CD4-positive, alpha-beta memory T cell (primary cell): Measurements from ENCODE around the gene SP140. TPM values are rescaled to one million over a fixed set of nuclear protein-coding genes. Genes with fewer than 3 reads are reported as not detected.
A peak's percentile ranks its signal among the peaks of the same experiment; 100 is the strongest.
"Not testable (repeated sequence)": the region's sequence is repeated elsewhere in the genome, so short reads cannot be mapped to it uniquely, and the experiment has no call there.

Source experiments
- CTCF ChIA-PET: fragments of 350-600 bp; sonication (Branson Sonifier 250); formaldehyde crosslinking; loops from one replicate; lab custom pipeline; 2021; ENCODE audit warnings: inconsistent platforms; ENCODE audit not compliant: partially characterized antibody; lab: Charles Lee
- POLR2A ChIA-PET: fragments of 350-600 bp; sonication (Branson Sonifier 250); formaldehyde crosslinking; loops from one replicate; lab custom pipeline; 2021; ENCODE audit not compliant: partially characterized antibody; lab: Charles Lee
- DNase-seq, 5 donors: peaks; one replicate each; pipeline versions ENCODE4 v3.0.0 to v3.0.0-alpha.2; 2020 to 2022; ENCODE audit warnings: mixed read lengths in 1 of 5
- H3K27ac ChIP-seq: one replicate; pipeline ENCODE4 v1.7.0; 2013; ENCODE audit warnings: low read depth, low read length
- H3K27me3 ChIP-seq: 2 replicates; pipeline ENCODE4 v1.7.0; 2013; ENCODE audit warnings: mild to moderate bottlenecking, low read length, moderate library complexity; ENCODE audit not compliant: insufficient read depth
- H3K36me3 ChIP-seq: 2 replicates; pipeline ENCODE4 v1.7.0; 2013; ENCODE audit warnings: mild to moderate bottlenecking, low read length, moderate library complexity; ENCODE audit not compliant: insufficient read depth
- H3K4me1 ChIP-seq: 2 replicates; pipeline ENCODE4 v1.7.0; 2013; ENCODE audit warnings: mild to moderate bottlenecking, low read length, moderate library complexity; ENCODE audit not compliant: insufficient read depth
- H3K4me3 ChIP-seq, 2 donors: one replicate each; pipeline ENCODE4 v1.7.0; 2013; ENCODE audit warnings: low read length in 2 of 2, mild to moderate bottlenecking in 1 of 2
- H3K9me3 ChIP-seq, 2 donors: one replicate each; pipeline ENCODE4 v1.7.0; 2013; ENCODE audit warnings: low read length in 2 of 2, control low read depth in 1 of 2; ENCODE audit not compliant: control insufficient read depth in 1 of 2
- H3K27ac Mint-ChIP-seq, 7 donors: one replicate each; pipeline ENCODE4 v1.8.0; 2020 to 2021; ENCODE audit warnings: mixed read lengths in 7 of 7, mild to moderate bottlenecking in 6 of 7, inconsistent platforms in 3 of 7, moderate library complexity in 3 of 7
- H3K27me3 Mint-ChIP-seq, 2 donors: one replicate each; pipeline ENCODE4 v1.8.0; 2020 to 2021; ENCODE audit warnings: mixed read lengths in 2 of 2
- H3K36me3 Mint-ChIP-seq, 2 donors: one replicate each; pipeline ENCODE4 v1.8.0; 2020 to 2021; ENCODE audit warnings: mixed read lengths in 2 of 2, inconsistent platforms in 1 of 2, mild to moderate bottlenecking in 1 of 2
- H3K4me1 Mint-ChIP-seq, 4 donors: one replicate each; pipeline ENCODE4 v1.8.0; 2020 to 2021; ENCODE audit warnings: mixed read lengths in 4 of 4, mild to moderate bottlenecking in 1 of 4
- H3K4me3 Mint-ChIP-seq, 8 donors: one replicate each; pipeline ENCODE4 v1.8.0; 2020 to 2021; ENCODE audit warnings: mixed read lengths in 8 of 8, mild to moderate bottlenecking in 7 of 8, moderate library complexity in 6 of 8, inconsistent platforms in 3 of 8
- H3K9me3 Mint-ChIP-seq, 8 donors: one replicate each; pipeline ENCODE4 v1.8.0; 2020 to 2021; ENCODE audit warnings: mixed read lengths in 8 of 8, mild to moderate bottlenecking in 5 of 8, inconsistent platforms in 3 of 8, moderate library complexity in 1 of 8
- intact Hi-C: fragments of 100-400 bp; cut with micrococcal nuclease; formaldehyde crosslinking; loops from one replicate; pipeline ENCODE4 v1.15.1; 2023
- polyA plus RNA-seq, 2 donors: library from polyadenylated mRNA; unstranded; fragments of 300-500 nt; fragmentation: Illumina TruSeq; gene quantifications; one replicate each; pipeline ENCODE4 v1.2.3, GENCODE V29; 2021
- total RNA-seq, 2 experiments: library from RNA; stranded (reverse); gene quantifications; one replicate each; pipeline ENCODE4 v1.2.3, GENCODE V29; 2021

SP140 gene
- total and polyA plus RNA-seq, 4 experiments from 2014 or later, result 18.0 to 79.3 (median 52.5) TPM

DNA sequence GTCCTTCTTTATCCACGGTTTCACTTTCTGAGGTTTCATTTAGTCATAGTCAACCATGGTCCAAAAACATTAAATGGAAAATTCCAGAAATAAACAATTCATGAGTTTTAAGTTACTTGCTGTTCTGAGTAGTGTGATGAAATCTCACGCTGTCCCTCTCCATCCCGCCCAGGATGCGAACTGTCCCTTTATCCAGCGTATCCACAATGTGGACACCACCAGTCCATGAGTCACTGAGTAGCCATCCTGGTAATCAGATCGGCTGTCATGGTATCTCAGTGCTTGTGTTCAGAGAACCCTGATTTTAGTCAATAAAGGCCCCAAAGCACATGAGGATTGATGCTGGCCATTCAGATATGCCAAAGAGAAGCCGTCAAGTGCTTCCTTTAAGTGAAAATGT lies 105.2 kb downstream of the SP140 start:
- Histone ChIP-seq H3K36me3 (no peaks in the 10 kb centered on the region), H3K4me3 (peak overlapping the region in 1 of 2 donors; percentile 0), H3K27me3 (no peaks in the 10 kb centered on the region), H3K27ac (no peak overlapping the region), H3K4me1 (peaks cover 90% of the 10 kb centered on the region), H3K9me3 (no peaks in the 10 kb centered on the region)
- intact Hi-C loops, result no loop called here
- no peak for DNase-seq
- Mint-ChIP-seq H3K27me3 (no peaks in the 10 kb centered on the region), H3K27ac (peak overlapping the region; percentile 58 to 94 (median 66)), H3K4me3 (peak overlapping the region; percentile 66 to 96 (median 84)), H3K4me1 (peaks cover 67 to 97% (median 82%) of the 10 kb centered on the region in 4 donors), H3K36me3 (peaks cover 54 to 63% of the 10 kb centered on the region in 2 donors), H3K9me3 (peaks cover 0 to 2% (median 0%) of the 10 kb centered on the region in 8 donors)
- CTCF ChIA-PET, result no interaction called here
- POLR2A ChIA-PET, result no interaction called here

DNA sequence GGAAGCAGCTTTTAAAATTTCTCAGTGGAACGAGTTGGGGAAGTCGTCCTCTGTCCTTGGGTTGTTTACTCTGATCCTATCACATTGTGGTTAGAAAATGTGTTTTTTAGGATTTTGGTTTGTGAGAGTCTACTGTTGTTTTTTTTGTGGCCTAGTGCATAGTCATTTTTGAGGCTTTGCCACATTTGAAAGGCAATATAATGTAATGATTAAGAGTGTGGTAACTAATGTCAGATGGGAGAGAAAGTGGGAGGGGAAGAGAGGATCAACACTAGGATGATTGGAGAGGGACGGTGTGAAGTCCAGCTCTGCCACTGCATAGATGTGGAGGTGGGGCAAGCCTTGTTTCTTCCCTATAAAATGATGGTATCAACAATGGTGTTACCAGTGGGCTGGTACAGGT lies 109.9 kb downstream of the SP140 start:
- peak overlapping the region; percentile 27 for H3K27ac ChIP-seq
- peaks cover 0 to 2% (median 0%) of the 10 kb centered on the region in 8 donors for H3K9me3 Mint-ChIP-seq
- CTCF ChIA-PET, result interaction anchor here (1.5 kb wide), 1 partner anchor 13 kb away, joined by 5 read pairs; no protein-coding TSS in a partner anchor
- POLR2A ChIA-PET, result interaction anchor here (0.8 to 2.7 kb wide), 5 partner anchors 8 to 116 kb away, joined by 3 to 19 read pairs (median 5); partner anchors contain the start of genes SP110 and SP140L
- peaks cover 47 to 51% of the 10 kb centered on the region in 2 donors for H3K36me3 Mint-ChIP-seq
- H3K36me3 ChIP-seq, result no peaks in the 10 kb centered on the region
- H3K27me3 ChIP-seq, result no peaks in the 10 kb centered on the region
- H3K4me1 ChIP-seq, result peaks cover 62% of the 10 kb centered on the region
- intact Hi-C loops, result no loop called here
- H3K27me3 Mint-ChIP-seq, result no peaks in the 10 kb centered on the region
- H3K27ac Mint-ChIP-seq, result peak overlapping the region; percentile 76 to 94 (median 87)
- no peak for DNase-seq
- H3K4me1 Mint-ChIP-seq, result peaks cover 53 to 68% (median 62%) of the 10 kb centered on the region in 4 donors
- peak overlapping the region; percentile 66 to 87 (median 76) for H3K4me3 Mint-ChIP-seq
- H3K9me3 ChIP-seq, result no peaks in the 10 kb centered on the region
- H3K4me3 ChIP-seq, result no peak overlapping the region

DNA sequence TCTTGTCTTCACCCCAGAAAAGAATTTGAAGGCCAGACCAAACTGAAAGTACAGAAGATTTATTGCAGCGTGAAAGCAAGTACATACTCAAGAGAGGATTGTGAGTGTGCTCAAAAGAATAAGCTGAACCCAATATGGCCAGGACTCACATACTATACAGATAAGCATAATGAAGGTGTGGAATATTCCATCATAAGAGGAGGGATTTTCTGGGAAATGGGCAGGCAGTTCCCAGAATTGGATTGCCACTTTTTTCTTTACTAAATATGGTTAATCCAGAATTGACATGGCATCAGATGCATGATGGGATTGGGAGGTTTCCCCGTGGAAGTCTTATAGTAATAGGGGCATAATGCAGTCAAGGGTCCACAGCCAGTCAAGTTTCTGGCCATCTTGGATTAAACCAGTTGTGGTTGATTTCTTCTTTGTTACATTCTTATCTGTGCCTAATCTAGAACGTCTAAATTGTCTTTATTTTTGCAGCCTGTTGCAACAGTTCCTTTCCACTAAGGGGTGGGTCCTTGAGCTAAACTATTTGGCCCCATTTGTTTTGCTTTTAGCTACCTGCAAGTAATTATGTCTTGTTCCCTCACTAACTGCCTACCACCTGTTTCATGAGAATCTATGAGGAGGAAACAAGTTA lies 110.4 kb downstream of the SP140 start:
- H3K4me1 ChIP-seq, result peaks cover 57% of the 10 kb centered on the region
- H3K4me3 Mint-ChIP-seq, result peak overlapping the region; percentile 66 to 87 (median 76)
- CTCF ChIA-PET, result interaction anchor here (0.6 to 1.5 kb wide), 2 partner anchors 9 to 13 kb away, joined by 3 to 5 read pairs; partner anchors contain the start of gene SP140L

DNA sequence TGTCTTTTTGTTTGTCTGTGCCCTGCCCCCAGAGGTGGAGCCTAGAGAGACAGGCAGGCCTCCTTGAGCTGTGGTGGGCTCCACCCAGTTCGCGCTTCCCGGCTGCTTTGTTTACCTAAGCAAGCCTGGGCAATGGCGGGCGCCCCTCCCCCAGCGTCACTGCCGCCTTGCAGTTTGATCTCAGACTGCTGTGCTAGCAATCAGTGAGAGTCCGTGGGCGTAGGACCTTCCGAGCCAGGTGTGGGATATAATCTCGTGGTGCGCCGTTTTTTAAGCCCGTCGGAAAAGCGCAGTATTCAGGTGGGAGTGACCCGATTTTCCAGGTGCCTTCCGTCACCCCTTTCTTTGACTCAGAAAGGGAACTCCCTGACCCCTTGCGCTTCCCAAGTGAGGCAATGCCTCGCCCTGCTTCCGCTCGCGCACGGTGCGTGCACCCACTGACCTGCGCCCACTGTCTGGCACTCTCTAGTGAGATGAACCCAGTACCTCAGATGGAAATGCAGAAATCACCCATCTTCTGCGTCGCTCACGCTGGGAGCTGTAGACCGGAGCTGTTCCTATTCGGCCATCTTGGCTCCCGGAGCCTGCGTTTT lies 116.5 kb downstream of the SP140 start:
- Histone ChIP-seq H3K36me3 (peaks cover 10% of the 10 kb centered on the region), H3K4me1 (peaks cover 23% of the 10 kb centered on the region)
- H3K27me3 ChIP-seq, CTCF ChIA-PET, H3K27ac ChIP-seq, H3K9me3 ChIP-seq, H3K4me3 ChIP-seq, H3K27me3 Mint-ChIP-seq, intact Hi-C loops: not testable (repeated sequence)
- POLR2A ChIA-PET, result interaction anchor here (1.2 kb wide), 1 partner anchor 15 kb away, joined by 9 read pairs; the partner anchor contains the start of gene SP140L
- Mint-ChIP-seq H3K4me3 (peak overlapping the region in 7 of 8 donors; percentile 41 to 56 (median 54)), H3K27ac (peak overlapping the region in 6 of 7 donors; percentile 3 to 90 (median 53)), H3K4me1 (peaks cover 29 to 50% (median 40%) of the 10 kb centered on the region in 4 donors), H3K36me3 (peaks cover 50 to 54% of the 10 kb centered on the region in 2 donors), H3K9me3 (peaks cover 3 to 39% (median 22%) of the 10 kb centered on the region in 8 donors)
- DNase-seq, result peak in 3 of 5 donors; percentile 30 to 45 (median 38)

More for the DNA sequence above, 110.4 kb downstream of the SP140 start:
- Histone ChIP-seq H3K9me3 (no peaks in the 10 kb centered on the region), H3K36me3 (no peaks in the 10 kb centered on the region), H3K27me3 (no peaks in the 10 kb centered on the region), H3K4me3 (no peak overlapping the region), H3K27ac (peak overlapping the region; percentile 27)
- intact Hi-C loops, result loop anchor here (1.0 kb wide), 1 partner anchor 9 kb away; the partner anchor contains the start of gene SP140L
- H3K36me3 Mint-ChIP-seq, result peaks cover 43 to 45% of the 10 kb centered on the region in 2 donors
- H3K27me3 Mint-ChIP-seq, result no peaks in the 10 kb centered on the region
- peak overlapping the region; percentile 77 to 94 (median 87) for H3K27ac Mint-ChIP-seq
- DNase-seq, result no peak
- H3K4me1 Mint-ChIP-seq, result peaks cover 48 to 63% (median 57%) of the 10 kb centered on the region in 4 donors
- peaks cover 0 to 2% (median 0%) of the 10 kb centered on the region in 8 donors for H3K9me3 Mint-ChIP-seq
- POLR2A ChIA-PET, result interaction anchor here (0.8 to 2.7 kb wide), 7 partner anchors 8 to 116 kb away, joined by 3 to 19 read pairs (median 5); partner anchors contain the start of genes SP110 and SP140L

DNA sequence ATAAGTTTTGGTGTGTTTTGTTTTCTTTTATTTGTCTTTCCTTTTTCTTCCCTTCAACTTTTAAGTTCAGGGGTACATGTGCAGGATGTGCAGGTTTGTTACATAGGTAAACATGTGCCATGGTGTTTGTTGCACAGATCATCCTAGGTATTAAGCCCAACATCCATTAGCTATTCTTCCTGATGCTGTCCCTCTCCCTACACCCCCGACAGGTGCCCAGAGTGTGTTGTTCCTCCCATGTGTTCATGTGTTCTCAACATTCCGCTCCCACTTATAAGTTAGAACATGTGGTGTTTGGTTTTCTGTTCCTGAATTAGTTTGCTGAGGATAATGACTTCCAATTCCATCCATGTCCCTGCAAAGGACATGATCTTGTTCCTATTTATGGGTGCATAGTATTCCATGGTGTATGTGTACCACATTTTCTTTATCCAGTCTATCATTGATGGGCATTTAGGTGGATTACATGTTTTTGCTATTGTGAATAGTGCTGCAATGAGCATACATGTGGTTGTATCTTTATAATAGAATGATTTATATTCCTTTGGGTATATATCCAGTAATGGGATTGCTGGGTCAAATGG lies 117.6 kb downstream of the SP140 start:
- H3K36me3 Mint-ChIP-seq, result peaks cover 53 to 59% of the 10 kb centered on the region in 2 donors
- peak overlapping the region in 5 of 7 donors; percentile 1 to 65 (median 49) for H3K27ac Mint-ChIP-seq
- H3K9me3 ChIP-seq, H3K4me3 ChIP-seq, H3K27ac ChIP-seq, H3K27me3 ChIP-seq, intact Hi-C loops, CTCF ChIA-PET, H3K27me3 Mint-ChIP-seq, DNase-seq: not testable (repeated sequence)
- peaks cover 3 to 41% (median 24%) of the 10 kb centered on the region in 8 donors for H3K9me3 Mint-ChIP-seq
- Histone ChIP-seq H3K36me3 (peaks cover 11% of the 10 kb centered on the region), H3K4me1 (peaks cover 34% of the 10 kb centered on the region)
- H3K4me1 Mint-ChIP-seq, result peaks cover 39 to 55% (median 45%) of the 10 kb centered on the region in 4 donors
- peak overlapping the region in 4 of 8 donors; percentile 46 to 63 (median 52) for H3K4me3 Mint-ChIP-seq
- POLR2A ChIA-PET, result interaction anchor here (1.2 kb wide), 1 partner anchor 16 kb away, joined by 9 read pairs; the partner anchor contains the start of gene SP140L

DNA sequence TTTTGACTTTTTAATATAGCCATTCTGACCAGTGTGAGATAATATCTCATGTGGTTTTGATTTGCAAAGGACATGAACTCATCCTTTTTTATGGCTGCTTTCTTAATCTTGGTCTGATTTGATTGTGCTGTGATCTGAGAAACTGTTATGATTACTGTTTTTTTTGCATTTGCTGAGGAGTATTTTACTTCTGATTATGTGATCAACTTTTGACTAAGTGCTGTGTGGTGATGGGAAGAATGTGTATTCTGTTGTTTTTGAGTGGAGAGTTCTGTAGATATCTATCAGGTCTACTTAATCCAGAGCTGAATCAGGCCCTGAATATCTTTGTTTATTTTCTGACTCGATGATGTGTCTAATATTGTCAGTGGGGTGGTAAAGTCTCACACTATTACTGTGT lies 118.2 kb downstream of the SP140 start:
- Histone ChIP-seq H3K4me1 (peaks cover 41% of the 10 kb centered on the region), H3K36me3 (peaks cover 11% of the 10 kb centered on the region), H3K4me3 (no peak overlapping the region), H3K27ac (no peak overlapping the region), H3K9me3 (peaks cover 0 to 6% of the 10 kb centered on the region in 2 donors), H3K27me3 (no peaks in the 10 kb centered on the region)
- CTCF ChIA-PET, result no interaction called here
- POLR2A ChIA-PET, result interaction anchor here (1.2 to 1.7 kb wide), 3 partner anchors 8 to 17 kb away, joined by 3 to 5 read pairs (median 4); partner anchors contain the start of gene SP140L
- peaks cover 45 to 61% (median 51%) of the 10 kb centered on the region in 4 donors for H3K4me1 Mint-ChIP-seq
- no peaks in the 10 kb centered on the region for H3K27me3 Mint-ChIP-seq
- intact Hi-C loops, result no loop called here
- H3K9me3 Mint-ChIP-seq, result peaks cover 3 to 41% (median 24%) of the 10 kb centered on the region in 8 donors
- peak overlapping the region in 5 of 7 donors; percentile 7 to 75 (median 28) for H3K27ac Mint-ChIP-seq
- peak overlapping the region in 6 of 8 donors; percentile 14 to 63 (median 50) for H3K4me3 Mint-ChIP-seq
- peaks cover 53 to 62% of the 10 kb centered on the region in 2 donors for H3K36me3 Mint-ChIP-seq
- DNase-seq, result no peak
